GM12878 (cell line): ENCODE measurements around the gene SYNGR3. TPM values are rescaled to one million over a fixed set of nuclear protein-coding genes. Genes with fewer than 3 reads are reported as not detected.

Experiments
- BCLAF1 ChIP-seq: fragments of 450-650 bp; IDR thresholded peaks from 2 replicates; pipeline ENCODE4 v1.6.1; 2017; ENCODE audit warnings: antibody characterized with exemption, mild to moderate bottlenecking, moderate library complexity
- CEBPZ ChIP-seq: fragments of 150-350 bp; IDR thresholded peaks from 2 replicates; pipeline ENCODE4 v1.6.1; 2016; ENCODE audit warnings: low read depth, low read length
- DPF2 ChIP-seq: fragments of 450-650 bp; IDR thresholded peaks from 2 replicates; pipeline ENCODE4 v1.6.1; 2017; ENCODE audit warnings: mild to moderate bottlenecking
- MAX ChIP-seq: IDR thresholded peaks from 2 replicates; pipeline ENCODE4 v1.6.1; 2012; ENCODE audit warnings: low read depth, low read length, improper control_type of control experiment
- SIX5 ChIP-seq: IDR thresholded peaks from 2 replicates; pipeline ENCODE4 v1.6.1; 2011; ENCODE audit warnings: mild to moderate bottlenecking, low read depth, low read length, moderate library complexity; ENCODE audit not compliant: severe bottlenecking
- SMAD1 ChIP-seq: fragments of 450-650 bp; IDR thresholded peaks from 2 replicates; pipeline ENCODE4 v1.6.1; 2018; ENCODE audit warnings: mild to moderate bottlenecking, low read depth; ENCODE audit not compliant: partially characterized antibody
- TCF3 ChIP-seq: IDR thresholded peaks from 2 replicates; pipeline ENCODE4 v1.6.1; 2012; ENCODE audit warnings: low read depth, mild to moderate bottlenecking, low read length, borderline replicate concordance; ENCODE audit not compliant: insufficient read depth
- ZNF217 ChIP-seq: fragments of 450-650 bp; IDR thresholded peaks from 2 replicates; pipeline ENCODE4 v1.6.1; 2017; ENCODE audit warnings: antibody characterized with exemption, mild to moderate bottlenecking
- polyA plus RNA-seq, 11 experiments: library from polyadenylated mRNA; depleted of rRNA in 4 of 11; unstranded in 6 of 11; stranded (reverse) in 5 of 11; fragments of >200 nt; fragmentation: Nextera tagmentation in 4 of 11; fragmentation: Illumina TruSeq in 1 of 11; extraction: Ambion mirVana in 4 of 11; extraction: Trizol in 1 of 11; gene quantifications; 1 replicate in 1 of 11; 2 replicates in 10 of 11; pipeline versions ENCODE4 v1.2.1 to v1.2.3, GENCODE V29; 2011 to 2016; ENCODE audit warnings: inconsistent platforms in 2 of 11, missing spikeins in 2 of 11, low read depth in 1 of 11
- total RNA-seq, 4 experiments: library from RNA; depleted of rRNA in 3 of 4; stranded (reverse); fragments of >200 nt in 3 of 4; fragmentation: Illumina TruSeq in 1 of 4; extraction: Trizol in 1 of 4; gene quantifications; 2 replicates each; pipeline versions ENCODE4 v1.2.1 to v1.2.3, GENCODE V29; 2013 to 2021
- TF ChIP-seq, protein P1 (sequence below): fragments of 450-650 bp; IDR thresholded peaks from 2 replicates; pipeline ENCODE4 v1.6.1; 2017; ENCODE audit warnings: mild to moderate bottlenecking, moderate library complexity
- TF ChIP-seq, protein P2 (sequence below): IDR thresholded peaks from 2 replicates; pipeline ENCODE4 v1.6.1; 2012; ENCODE audit warnings: mild to moderate bottlenecking, low read depth, low read length
- TF ChIP-seq, protein P3 (sequence below): IDR thresholded peaks from 2 replicates; pipeline ENCODE4 v1.6.1; 2012; ENCODE audit warnings: low read length, inconsistent platforms

SYNGR3 gene
- total and polyA plus RNA-seq, 10 of the 15 experiments (the other 5 are each of a cell fraction or from before 2014, with no cell fraction given) = 1.2 to 18.1 (median 6.6) TPM

GRCh38 chr16:1991135-1991551 lies 1.4 kb downstream of the SYNGR3 start (continued):
- TF ChIP-seq CEBPZ (no peak), DPF2 (no peak), ZNF217 (no peak), BCLAF1 (no peak), SIX5 (no peak), SMAD1 (no peak), MAX (peak; percentile 96), TCF3 (no peak)
- TF ChIP-seq, protein P1, sequence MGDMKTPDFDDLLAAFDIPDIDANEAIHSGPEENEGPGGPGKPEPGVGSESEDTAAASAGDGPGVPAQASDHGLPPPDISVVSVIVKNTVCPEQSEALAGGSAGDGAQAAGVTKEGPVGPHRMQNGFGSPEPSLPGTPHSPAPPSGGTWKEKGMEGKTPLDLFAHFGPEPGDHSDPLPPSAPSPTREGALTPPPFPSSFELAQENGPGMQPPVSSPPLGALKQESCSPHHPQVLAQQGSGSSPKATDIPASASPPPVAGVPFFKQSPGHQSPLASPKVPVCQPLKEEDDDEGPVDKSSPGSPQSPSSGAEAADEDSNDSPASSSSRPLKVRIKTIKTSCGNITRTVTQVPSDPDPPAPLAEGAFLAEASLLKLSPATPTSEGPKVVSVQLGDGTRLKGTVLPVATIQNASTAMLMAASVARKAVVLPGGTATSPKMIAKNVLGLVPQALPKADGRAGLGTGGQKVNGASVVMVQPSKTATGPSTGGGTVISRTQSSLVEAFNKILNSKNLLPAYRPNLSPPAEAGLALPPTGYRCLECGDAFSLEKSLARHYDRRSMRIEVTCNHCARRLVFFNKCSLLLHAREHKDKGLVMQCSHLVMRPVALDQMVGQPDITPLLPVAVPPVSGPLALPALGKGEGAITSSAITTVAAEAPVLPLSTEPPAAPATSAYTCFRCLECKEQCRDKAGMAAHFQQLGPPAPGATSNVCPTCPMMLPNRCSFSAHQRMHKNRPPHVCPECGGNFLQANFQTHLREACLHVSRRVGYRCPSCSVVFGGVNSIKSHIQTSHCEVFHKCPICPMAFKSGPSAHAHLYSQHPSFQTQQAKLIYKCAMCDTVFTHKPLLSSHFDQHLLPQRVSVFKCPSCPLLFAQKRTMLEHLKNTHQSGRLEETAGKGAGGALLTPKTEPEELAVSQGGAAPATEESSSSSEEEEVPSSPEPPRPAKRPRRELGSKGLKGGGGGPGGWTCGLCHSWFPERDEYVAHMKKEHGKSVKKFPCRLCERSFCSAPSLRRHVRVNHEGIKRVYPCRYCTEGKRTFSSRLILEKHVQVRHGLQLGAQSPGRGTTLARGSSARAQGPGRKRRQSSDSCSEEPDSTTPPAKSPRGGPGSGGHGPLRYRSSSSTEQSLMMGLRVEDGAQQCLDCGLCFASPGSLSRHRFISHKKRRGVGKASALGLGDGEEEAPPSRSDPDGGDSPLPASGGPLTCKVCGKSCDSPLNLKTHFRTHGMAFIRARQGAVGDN = peak; percentile 89
- TF ChIP-seq, protein P2, sequence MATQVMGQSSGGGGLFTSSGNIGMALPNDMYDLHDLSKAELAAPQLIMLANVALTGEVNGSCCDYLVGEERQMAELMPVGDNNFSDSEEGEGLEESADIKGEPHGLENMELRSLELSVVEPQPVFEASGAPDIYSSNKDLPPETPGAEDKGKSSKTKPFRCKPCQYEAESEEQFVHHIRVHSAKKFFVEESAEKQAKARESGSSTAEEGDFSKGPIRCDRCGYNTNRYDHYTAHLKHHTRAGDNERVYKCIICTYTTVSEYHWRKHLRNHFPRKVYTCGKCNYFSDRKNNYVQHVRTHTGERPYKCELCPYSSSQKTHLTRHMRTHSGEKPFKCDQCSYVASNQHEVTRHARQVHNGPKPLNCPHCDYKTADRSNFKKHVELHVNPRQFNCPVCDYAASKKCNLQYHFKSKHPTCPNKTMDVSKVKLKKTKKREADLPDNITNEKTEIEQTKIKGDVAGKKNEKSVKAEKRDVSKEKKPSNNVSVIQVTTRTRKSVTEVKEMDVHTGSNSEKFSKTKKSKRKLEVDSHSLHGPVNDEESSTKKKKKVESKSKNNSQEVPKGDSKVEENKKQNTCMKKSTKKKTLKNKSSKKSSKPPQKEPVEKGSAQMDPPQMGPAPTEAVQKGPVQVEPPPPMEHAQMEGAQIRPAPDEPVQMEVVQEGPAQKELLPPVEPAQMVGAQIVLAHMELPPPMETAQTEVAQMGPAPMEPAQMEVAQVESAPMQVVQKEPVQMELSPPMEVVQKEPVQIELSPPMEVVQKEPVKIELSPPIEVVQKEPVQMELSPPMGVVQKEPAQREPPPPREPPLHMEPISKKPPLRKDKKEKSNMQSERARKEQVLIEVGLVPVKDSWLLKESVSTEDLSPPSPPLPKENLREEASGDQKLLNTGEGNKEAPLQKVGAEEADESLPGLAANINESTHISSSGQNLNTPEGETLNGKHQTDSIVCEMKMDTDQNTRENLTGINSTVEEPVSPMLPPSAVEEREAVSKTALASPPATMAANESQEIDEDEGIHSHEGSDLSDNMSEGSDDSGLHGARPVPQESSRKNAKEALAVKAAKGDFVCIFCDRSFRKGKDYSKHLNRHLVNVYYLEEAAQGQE = no peak
- TF ChIP-seq, protein P3, sequence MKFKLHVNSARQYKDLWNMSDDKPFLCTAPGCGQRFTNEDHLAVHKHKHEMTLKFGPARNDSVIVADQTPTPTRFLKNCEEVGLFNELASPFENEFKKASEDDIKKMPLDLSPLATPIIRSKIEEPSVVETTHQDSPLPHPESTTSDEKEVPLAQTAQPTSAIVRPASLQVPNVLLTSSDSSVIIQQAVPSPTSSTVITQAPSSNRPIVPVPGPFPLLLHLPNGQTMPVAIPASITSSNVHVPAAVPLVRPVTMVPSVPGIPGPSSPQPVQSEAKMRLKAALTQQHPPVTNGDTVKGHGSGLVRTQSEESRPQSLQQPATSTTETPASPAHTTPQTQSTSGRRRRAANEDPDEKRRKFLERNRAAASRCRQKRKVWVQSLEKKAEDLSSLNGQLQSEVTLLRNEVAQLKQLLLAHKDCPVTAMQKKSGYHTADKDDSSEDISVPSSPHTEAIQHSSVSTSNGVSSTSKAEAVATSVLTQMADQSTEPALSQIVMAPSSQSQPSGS = no peak
